Panc1 (cell line): ENCODE data around the gene ITSN2. TPM values are rescaled to one million over a fixed set of nuclear protein-coding genes. Genes with fewer than 3 reads are reported as not detected.

Experiments
- ATAC-seq: fragments of 200-7000 bp; cut with Tn5 transposase; 2 replicates; pipeline ENCODE4 v1.9.1; 2020; ENCODE audit warnings: mild to moderate bottlenecking, moderate library complexity
- BruUV-seq: library from RNA; stranded (reverse); fragments of 400-500 nt; replicated peaks from 2 replicates; lab custom pipeline; 2021; lab: Mats Ljungman, UMichigan
- CTCF ChIA-PET: fragments of 300-600 bp; sonication (Branson Sonifier 250); formaldehyde crosslinking; loops from one replicate; lab custom pipeline; 2022; ENCODE audit warnings: antibody characterized with exemption; lab: Charles Lee
- POLR2A ChIA-PET: fragments of 300-600 bp; sonication (Branson Sonifier 250); formaldehyde crosslinking; loops from one replicate; lab custom pipeline; 2022; ENCODE audit warnings: antibody characterized with exemption; lab: Charles Lee
- DNase-seq: peaks from one replicate; pipeline ENCODE4 v3.0.0-alpha.2; 2010; ENCODE audit warnings: low read depth, low spot score
- H3K27ac ChIP-seq: 2 replicates; pipeline ENCODE4 v1.5.1; 2011; ENCODE audit warnings: mild to moderate bottlenecking, low read length, inconsistent platforms
- H3K27me3 ChIP-seq: fragments of 200-500 bp; sonication (Bioruptor generic); 2 replicates; pipeline ENCODE4 v1.6.0; 2014; ENCODE audit warnings: low read length, inconsistent platforms; ENCODE audit not compliant: control insufficient read depth, insufficient read depth
- H3K36me3 ChIP-seq: fragments of 200-500 bp; sonication (Bioruptor generic); 2 replicates; pipeline ENCODE4 v1.5.1; 2014; ENCODE audit warnings: inconsistent platforms, mild to moderate bottlenecking, low read length, moderate library complexity; ENCODE audit not compliant: control insufficient read depth, insufficient read depth
- H3K4me1 ChIP-seq: 2 replicates; pipeline ENCODE4 v1.5.1; 2011; ENCODE audit warnings: inconsistent platforms, mild to moderate bottlenecking, low read length, moderate library complexity; ENCODE audit not compliant: control insufficient read depth, insufficient read depth
- H3K4me3 ChIP-seq, 2 experiments: 2 replicates each; pipeline ENCODE4 v1.5.1; 2011 to 2012; ENCODE audit warnings: low read depth in 2 of 2, low read length in 2 of 2, mild to moderate bottlenecking in 2 of 2, inconsistent platforms in 1 of 2, moderate library complexity in 1 of 2
- H3K9me3 ChIP-seq: fragments of 200-500 bp; sonication (Bioruptor generic); 2 replicates; pipeline ENCODE4 v1.5.1; 2014; ENCODE audit warnings: low read depth, mild to moderate bottlenecking, inconsistent platforms, low read length, moderate library complexity; ENCODE audit not compliant: control insufficient read depth, insufficient read depth
- CTCF ChIP-seq: fragments of 450-650 bp; IDR thresholded peaks from 2 replicates; pipeline ENCODE4 v1.5.1; 2017; ENCODE audit warnings: mild to moderate bottlenecking
- POLR2AphosphoS5 ChIP-seq: IDR thresholded peaks from 2 replicates; pipeline ENCODE4 v1.6.1; 2012; ENCODE audit warnings: mild to moderate bottlenecking, low read depth, low read length, moderate library complexity
- REST ChIP-seq, 2 experiments: IDR thresholded peaks; 2 replicates each; pipeline ENCODE4 v1.6.1; 2011 to 2012; ENCODE audit warnings: low read depth in 2 of 2, control low read depth in 1 of 2, low read length in 1 of 2, mild to moderate bottlenecking in 1 of 2, moderate library complexity in 1 of 2; ENCODE audit not compliant: insufficient read depth in 1 of 2
- SIN3A ChIP-seq: IDR thresholded peaks from 2 replicates; pipeline ENCODE4 v1.6.1; 2012; ENCODE audit warnings: low read depth, mild to moderate bottlenecking, low read length, moderate library complexity, borderline replicate concordance; ENCODE audit not compliant: insufficient read depth
- TCF7L2 ChIP-seq: IDR thresholded peaks from 2 replicates; pipeline ENCODE4 v1.6.1; 2011; ENCODE audit warnings: mild to moderate bottlenecking, low read depth, low read length, inconsistent platforms
- in situ Hi-C: cut with HindIII; loops from 2 replicates; pipeline ENCODE4 v1.10.0; 2016; ENCODE audit warnings: low sequenced_read_pairs, low pct_unique_long_range_greater_than_20kb
- intact Hi-C: fragments of 100-400 bp; cut with micrococcal nuclease; formaldehyde crosslinking; loops from one replicate; pipeline ENCODE4 v1.10.0; 2022; ENCODE audit not compliant: unreplicated experiment
- total RNA-seq: library from RNA; stranded (reverse); gene quantifications from one replicate; pipeline ENCODE4 v1.2.1, GENCODE V29; 2021; ENCODE audit not compliant: unreplicated experiment

The ITSN2 gene
- total RNA-seq, 1 experiment from 2014 or later: 57.7 TPM

- intact Hi-C loops (loop anchor here (10.0 kb wide), 1 partner anchor 75 kb away; the partner anchor contains the start of gene TP53I3), in situ Hi-C loops (no loop called here)
- Histone ChIP-seq H3K4me3 (no peak overlapping the region), H3K9me3 (peaks cover 4% of the 10 kb centered on the region; the same call in 1 of the 2 replicates), H3K27me3 (no peaks in the 10 kb centered on the region), H3K36me3 (no peaks in the 10 kb centered on the region), H3K27ac (no peak overlapping the region), H3K4me1 (no peaks in the 10 kb centered on the region)
- TF ChIP-seq TCF7L2 (no peak), SIN3A (no peak), POLR2AphosphoS5 (no peak), REST (IDR thresholded peaks at IDR 0.05; ENCODE audit: insufficient read depth in 1 of 2, low read depth in 2 of 2, low read length in 1 of 2) (no peak), CTCF (no peak)
- POLR2A ChIA-PET: no interaction called here
- ATAC-seq: no peak
- CTCF ChIA-PET: no interaction called here
- no peak for DNase-seq
- BruUV-seq: no TSS peak
Measured at GRCh38 chr2:24159708-24160107, 200.6 kb downstream of the ITSN2 start.

GRCh38 chr2:24158131-24158530 is 202.2 kb downstream of the ITSN2 start:
- CTCF ChIA-PET: interaction anchor here (1.1 kb wide), 1 partner anchor 74 kb away, joined by 3 read pairs; the partner anchor contains the start of gene TP53I3
- ATAC-seq: no peak
- no TSS peak for BruUV-seq

More at GRCh38 chr2:24158131-24158530, 202.2 kb downstream of the ITSN2 start:
- H3K27me3 ChIP-seq: no peaks in the 10 kb centered on the region
- POLR2A ChIA-PET: interaction anchor here (0.6 kb wide), 1 partner anchor 198 kb away, joined by 3 read pairs; no protein-coding TSS in a partner anchor
- TF ChIP-seq SIN3A: no peak
- no peak for TF ChIP-seq TCF7L2
- no peak for TF ChIP-seq REST (IDR thresholded peaks at IDR 0.05; ENCODE audit: insufficient read depth in 1 of 2, low read depth in 2 of 2, low read length in 1 of 2)
- TF ChIP-seq CTCF: no peak
- no peak for TF ChIP-seq POLR2AphosphoS5
- in situ Hi-C loops (no loop called here), intact Hi-C loops (no loop called here)
- H3K36me3 ChIP-seq: no peaks in the 10 kb centered on the region
- no peak for DNase-seq
- no peak overlapping the region for H3K27ac ChIP-seq
- H3K4me3 ChIP-seq: no peak overlapping the region
- no peaks in the 10 kb centered on the region for H3K4me1 ChIP-seq
- peaks cover 4% of the 10 kb centered on the region; the same call in 1 of the 2 replicates for H3K9me3 ChIP-seq
